Heart left ventricle (tissue), 13 donors: Measurements from ENCODE around the gene XRCC6.

ENCODE experiments used
- CTCF ChIP-seq, 12 donors: fragments of 200-600 bp; sonication (generic) in 4 of 12; IDR thresholded peaks; one replicate each; pipeline versions ENCODE4 v1.5.0 to v1.8.0; 2018 to 2022; ENCODE audit warnings: antibody characterized with exemption in 12 of 12, mild to moderate bottlenecking in 5 of 12
- POLR2A ChIP-seq, 2 donors: fragments of 450-650 bp; IDR thresholded peaks; one replicate each; pipeline ENCODE4 v1.6.1; 2017; ENCODE audit warnings: antibody characterized with exemption in 2 of 2, mild to moderate bottlenecking in 2 of 2, moderate library complexity in 2 of 2
- donor health status: ischemic (EF 13 %, LVEDD 7.1; RV severe dilation, severe dysfunction).
- donor health status: DM: no; HTN: yes; CAD: no.
- donor health status: DM: no; HTN: no; CAD: no.
- donor health status: ischemic (EF 25% LVEDD 6.9; RV normal size, moderate dysfunction).
- donor health status: ischemic (EF 25% LVEDD 5.7; RV mildly dilated, moderate dysfunction).
- donor health status: ischemic (EF 35%, LVEDD 5.7; RV mildly dilated, moderate dysfunction).
- donor health status: nonischemic (EF 11% LVEDD 7.7; RV severe dilation, severe dysfunction).
- donor health status: DM: yes; HTN: yes; CAD: no.
- donor health status: PGD.
- donor health status: ischemic (EF 29% LVEDD 5.4; RV normal size, mild dysfunction).
- donor health status: nonischemic (EF 23%, LVEDD 6.1; RV moderate dilation, normal function).

- TF ChIP-seq POLR2A (IDR thresholded peaks at IDR 0.05) (no peak), CTCF (IDR thresholded peaks at IDR 0.05) (peak; percentile 45 to 75 (median 63))
These were observed 44.2 kb upstream of the XRCC6 start for GRCh38 chr22:41576877-41577276.
